Measurements from ENCODE around the gene ARL6IP4. TPM values are rescaled to one million over a fixed set of nuclear protein-coding genes. Genes with fewer than 3 reads are reported as not detected.

The ARL6IP4 gene
- total RNA-seq, 1 experiment from 2014 or later = 132 TPM

- H3K14ac ChIP-seq (ENCODE audit: insufficient read depth, low read length) = no peak overlapping the region
- H3K79me1 ChIP-seq (ENCODE audit: insufficient read depth, low read depth, low read length, poor library complexity, severe bottlenecking) = no peaks in the 10 kb centered on the region
- H3K9me3 ChIP-seq (ENCODE audit: control insufficient read depth, low read depth, low read length) = no peaks in the 10 kb centered on the region
- no peak overlapping the region for H3K18ac ChIP-seq (ENCODE audit: insufficient read length, low read depth, low read length)
- DNase-seq = no peak
- no CpG with 5 or more reads among the region's 1 CpG for WGBS (ENCODE audit: extremely low coverage, insufficient read length, low lambda C conversion rate)
- Mint-ChIP-seq H3K4me3 (no peak overlapping the region), H3K4me1 (0 out of 4 replicates have a peak, but pooled peaks cover 0 to 3% of the 10 kb centered on the region in 2 experiments), H3K9me3 (no peaks in the 10 kb centered on the region), H3K27ac (no peak overlapping the region; a peak in 1 of 7 replicates), H3K27me3 (ENCODE audit: low read depth) (peaks cover 2% of the 10 kb centered on the region), H3K36me3 (ENCODE audit: insufficient read depth in 1 of 3, low read depth in 3 of 3) (no peaks in the 10 kb centered on the region; a peak in 1 of 7 replicates)
- H3K79me2 ChIP-seq (ENCODE audit: insufficient read depth, low read length) = no peaks in the 10 kb centered on the region
- H2BK20ac ChIP-seq (ENCODE audit: low read depth, low read length, poor library complexity, severe bottlenecking) = no peak overlapping the region
- no peak overlapping the region for H2BK120ac ChIP-seq (ENCODE audit: low read depth, low read length, poor library complexity, severe bottlenecking)
- no peak overlapping the region for H2BK15ac ChIP-seq (ENCODE audit: low read depth, low read length)
- H2BK5ac ChIP-seq (ENCODE audit: insufficient read length, low read length) = no peak overlapping the region
- no peak overlapping the region for H2BK12ac ChIP-seq (ENCODE audit: insufficient read length, low read depth, low read length)
- H3K4me2 ChIP-seq (ENCODE audit: insufficient read depth, insufficient read length, low read length) = no peak overlapping the region
- no peaks in the 10 kb centered on the region for H3K4me1 ChIP-seq (ENCODE audit: insufficient read depth, low read length)
- H3K56ac ChIP-seq (ENCODE audit: insufficient read length, low read depth, low read length) = no peak overlapping the region
- H4K8ac ChIP-seq (replicated peaks; ENCODE audit: insufficient read length, low read depth, low read length) = no peak overlapping the region
- TF ChIP-seq CTCF (conservative IDR thresholded peaks at IDR 0.05) = no peak
- no peak overlapping the region for H3K23ac ChIP-seq (ENCODE audit: insufficient read length, low read depth, low read length)
- no peak overlapping the region for H3K4ac ChIP-seq (ENCODE audit: low read depth, low read length)
- no peak overlapping the region for H3K27ac ChIP-seq (ENCODE audit: insufficient read length, low read depth, low read length)
- no peak overlapping the region for H2AK5ac ChIP-seq (ENCODE audit: insufficient read length, low read length)
- H3K9ac ChIP-seq (ENCODE audit: extremely low read depth, insufficient read length, low read length) = no peak overlapping the region
- H3K23me2 ChIP-seq (ENCODE audit: insufficient read length, low read depth, low read length, poor library complexity, severe bottlenecking) = no peaks in the 10 kb centered on the region
- H3T11ph ChIP-seq (ENCODE audit: low read length) = no peak overlapping the region
- no peak overlapping the region for H4K5ac ChIP-seq (ENCODE audit: insufficient read length, low read depth, low read length)
- no peaks in the 10 kb centered on the region for H4K20me1 ChIP-seq (ENCODE audit: control insufficient read depth, insufficient read depth, insufficient read length)
- H3K27me3 ChIP-seq (ENCODE audit: insufficient read depth, low read length) = no peaks in the 10 kb centered on the region
- H2AFZ ChIP-seq (ENCODE audit: low read length) = no peak overlapping the region
- no peak overlapping the region for H4K91ac ChIP-seq (ENCODE audit: insufficient read length, low read depth, low read length)
These were observed 29.6 kb downstream of the ARL6IP4 start for GRCh38 chr12:123010110-123010509.
